ENCODE results near the gene LMO2.
"Not testable (repeated sequence)": the region's sequence is repeated elsewhere in the genome, so short reads cannot be mapped to it uniquely, and the experiment has no call there.

Gene LMO2

GRCh38 chr11:33934450-33934849 lies 42.6 kb upstream of the LMO2 start:
- no peak overlapping the region for H3K4me3 ChIP-seq (ENCODE audit: low read depth, low read length)
- H3K27me3 ChIP-seq (ENCODE audit: insufficient read depth, low read depth, severe bottlenecking): no peaks in the 10 kb centered on the region
- no peak for TF ChIP-seq CTCF (IDR thresholded peaks at IDR 0.05; ENCODE audit: low read depth, low read length)
- H3K36me3 ChIP-seq: no peaks in the 10 kb centered on the region
- peaks cover 13% of the 10 kb centered on the region for H3K9me3 ChIP-seq (ENCODE audit: severe bottlenecking)
- H3K27ac ChIP-seq: no peak overlapping the region
- DNase-seq: no peak

GRCh38 chr11:33933602-33934001 lies 41.7 kb upstream of the LMO2 start:
- no peak for TF ChIP-seq CTCF (IDR thresholded peaks at IDR 0.05; ENCODE audit: low read depth, low read length)
- peaks cover 13% of the 10 kb centered on the region for H3K9me3 ChIP-seq (ENCODE audit: severe bottlenecking)
- no peaks in the 10 kb centered on the region for H3K36me3 ChIP-seq
- H3K4me3 ChIP-seq (ENCODE audit: low read depth, low read length): no peak overlapping the region
- no peaks in the 10 kb centered on the region for H3K27me3 ChIP-seq (ENCODE audit: insufficient read depth, low read depth, severe bottlenecking)
- H3K27ac ChIP-seq: no peak overlapping the region
- no peak for DNase-seq

- H3K9me3 ChIP-seq (ENCODE audit: severe bottlenecking): peaks cover 13% of the 10 kb centered on the region
- no peak for DNase-seq
- H3K27me3 ChIP-seq (ENCODE audit: insufficient read depth, low read depth, severe bottlenecking): no peaks in the 10 kb centered on the region
- no peaks in the 10 kb centered on the region for H3K36me3 ChIP-seq
- no peak for TF ChIP-seq CTCF (IDR thresholded peaks at IDR 0.05; ENCODE audit: low read depth, low read length)
- no peak overlapping the region for H3K4me3 ChIP-seq (ENCODE audit: low read depth, low read length)
- H3K27ac ChIP-seq: no peak overlapping the region
These were observed 40.8 kb upstream of the LMO2 start for GRCh38 chr11:33932721-33933120.

GRCh38 chr11:33931739-33932366 lies 40.0 kb upstream of the LMO2 start:
- H3K27me3 ChIP-seq (ENCODE audit: insufficient read depth, low read depth, severe bottlenecking); H3K27ac ChIP-seq; H3K36me3 ChIP-seq; H3K4me3 ChIP-seq (ENCODE audit: low read depth, low read length); DNase-seq: not testable (repeated sequence)
- H3K9me3 ChIP-seq (ENCODE audit: severe bottlenecking): peaks cover 13% of the 10 kb centered on the region

- Histone ChIP-seq H3K9me3 (ENCODE audit: severe bottlenecking) (peaks cover 13% of the 10 kb centered on the region), H3K27ac (0 out of 2 replicates have a peak overlapping the region, but pooled peaks have one; percentile 38), H3K27me3 (ENCODE audit: insufficient read depth, low read depth, severe bottlenecking) (no peaks in the 10 kb centered on the region), H3K4me3 (ENCODE audit: low read depth, low read length) (no peak overlapping the region), H3K36me3 (no peaks in the 10 kb centered on the region)
- no peak for DNase-seq
- no peak for TF ChIP-seq CTCF (IDR thresholded peaks at IDR 0.05; ENCODE audit: low read depth, low read length)
These were observed 39.2 kb upstream of the LMO2 start for GRCh38 chr11:33931067-33931466.

- no peak for TF ChIP-seq CTCF (IDR thresholded peaks at IDR 0.05; ENCODE audit: low read depth, low read length)
- H3K27ac ChIP-seq: peak overlapping the region; percentile 29
These were observed 38.6 kb upstream of the LMO2 start for GRCh38 chr11:33930317-33931021.

More at GRCh38 chr11:33930317-33931021, 38.6 kb upstream of the LMO2 start:
- Histone ChIP-seq H3K4me3 (ENCODE audit: low read depth, low read length) (no peak overlapping the region), H3K27me3 (ENCODE audit: insufficient read depth, low read depth, severe bottlenecking) (no peaks in the 10 kb centered on the region), H3K36me3 (no peaks in the 10 kb centered on the region), H3K9me3 (ENCODE audit: severe bottlenecking) (peaks cover 13% of the 10 kb centered on the region)
- peak; percentile 59 for DNase-seq
